IMR-90 (cell line): Measurements from ENCODE around the gene SIKE1. TPM values are rescaled to one million over a fixed set of nuclear protein-coding genes. Genes with fewer than 3 reads are reported as not detected.
A peak's percentile ranks its signal among the peaks of the same experiment; 100 is the strongest.

Experiments used
- ATAC-seq: fragments of 200-7000 bp; cut with Tn5 transposase; 2 replicates; pipeline ENCODE4 v1.9.1; 2020; ENCODE audit warnings: low read depth, mild to moderate bottlenecking, moderate library complexity
- Bru-seq: library from RNA; stranded (reverse); fragments of 400-500 nt; gene quantifications from one replicate; lab custom pipeline; 2021; lab: Mats Ljungman, UMichigan
- BruChase-seq, 2 experiments: library from RNA; stranded (reverse); fragments of 400-500 nt; gene quantifications; one replicate each; lab custom pipeline; 2021; lab: Mats Ljungman, UMichigan
- BruUV-seq: library from RNA; stranded (reverse); fragments of 400-500 nt; replicated peaks from 2 replicates; lab custom pipeline; 2021; lab: Mats Ljungman, UMichigan
- CTCF ChIA-PET: fragments of 300-600 bp; formaldehyde crosslinking; extraction: SDS; loops from one replicate; lab custom pipeline; 2021; ENCODE audit warnings: antibody characterized with exemption; lab: Yijun Ruan, JAX
- POLR2A ChIA-PET: fragments of 300-600 bp; sonication (Branson Sonifier 250); formaldehyde crosslinking; loops from one replicate; lab custom pipeline; 2022; ENCODE audit warnings: antibody characterized with exemption; ENCODE audit not compliant: unreplicated experiment; lab: Charles Lee
- DNase-seq: peaks from one replicate; pipeline ENCODE4 v3.0.0; 2013
- H2AFZ ChIP-seq: replicated peaks from 2 replicates; pipeline ENCODE3; 2013; ENCODE audit warnings: low read length, mild to moderate bottlenecking; ENCODE audit not compliant: poor library complexity
- H2AK5ac ChIP-seq: 2 replicates; pipeline ENCODE4 v1.6.1; 2013; ENCODE audit warnings: low read depth, low read length, inconsistent platforms
- H2AK9ac ChIP-seq: replicated peaks from 2 replicates; pipeline ENCODE3; 2013; ENCODE audit warnings: mild to moderate bottlenecking, low read depth, low read length, moderate library complexity; ENCODE audit not compliant: poor library complexity
- H2BK120ac ChIP-seq: 2 replicates; pipeline ENCODE4 v1.6.1; 2013; ENCODE audit warnings: low read depth, low read length, inconsistent platforms
- H2BK15ac ChIP-seq: 3 replicates; pipeline ENCODE4 v1.6.1; 2013; ENCODE audit warnings: low read depth, low read length, inconsistent platforms
- H2BK20ac ChIP-seq: 2 replicates; pipeline ENCODE4 v1.6.1; 2013; ENCODE audit warnings: low read depth, mild to moderate bottlenecking, inconsistent platforms, low read length, moderate library complexity
- H2BK5ac ChIP-seq: 2 replicates; pipeline ENCODE4 v1.6.1; 2013; ENCODE audit warnings: mild to moderate bottlenecking, low read depth, low read length, inconsistent platforms; ENCODE audit not compliant: poor library complexity, severe bottlenecking
- H3K14ac ChIP-seq: replicated peaks from 2 replicates; pipeline ENCODE4 v1.6.1; 2013; ENCODE audit warnings: low read depth, low read length, inconsistent platforms
- H3K18ac ChIP-seq: 2 replicates; pipeline ENCODE4 v1.6.1; 2013; ENCODE audit warnings: low read depth, low read length, control low read depth
- H3K23ac ChIP-seq: 2 replicates; pipeline ENCODE4 v1.6.1; 2013; ENCODE audit warnings: low read depth, low read length, inconsistent platforms
- H3K27ac ChIP-seq: 2 replicates; pipeline ENCODE4 v1.5.1; 2013; ENCODE audit warnings: mild to moderate bottlenecking, control low read depth, low read length; ENCODE audit not compliant: insufficient read depth
- H3K27me3 ChIP-seq: 2 replicates; pipeline ENCODE4 v1.6.1; 2013; ENCODE audit warnings: low read length; ENCODE audit not compliant: control insufficient read depth, insufficient read depth
- H3K36me3 ChIP-seq: 2 replicates; pipeline ENCODE4 v1.6.1; 2013; ENCODE audit warnings: low read length, mixed read lengths; ENCODE audit not compliant: control insufficient read depth, insufficient read depth
- H3K4ac ChIP-seq: 2 replicates; pipeline ENCODE4 v1.6.1; 2013; ENCODE audit warnings: low read depth, low read length, inconsistent platforms
- H3K4me1 ChIP-seq: 2 replicates; pipeline ENCODE4 v1.6.1; 2013; ENCODE audit warnings: low read length, mixed read lengths; ENCODE audit not compliant: control insufficient read depth, insufficient read depth
- H3K4me2 ChIP-seq: 2 replicates; pipeline ENCODE4 v1.6.1; 2013; ENCODE audit warnings: low read depth, mild to moderate bottlenecking, control low read depth, low read length, moderate library complexity
- H3K4me3 ChIP-seq: 2 replicates; pipeline ENCODE4 v1.5.1; 2013; ENCODE audit warnings: low read depth, mild to moderate bottlenecking, control low read depth, low read length, moderate library complexity; ENCODE audit not compliant: insufficient read depth
- H3K56ac ChIP-seq: 2 replicates; pipeline ENCODE4 v1.6.1; 2013; ENCODE audit warnings: low read length, inconsistent platforms; ENCODE audit not compliant: insufficient read depth; ENCODE audit errors: extremely low read depth
- H3K79me1 ChIP-seq, 2 experiments: 2 replicates each; pipeline ENCODE4 v1.6.1; 2013; ENCODE audit warnings: low read length in 2 of 2, inconsistent platforms in 1 of 2, low read depth in 1 of 2
- H3K9ac ChIP-seq: 2 replicates; pipeline ENCODE4 v1.6.1; 2013; ENCODE audit warnings: low read depth, low read length, control low read depth
- H3K9me1 ChIP-seq: 2 replicates; pipeline ENCODE4 v1.6.1; 2013; ENCODE audit warnings: low read length, inconsistent platforms; ENCODE audit not compliant: insufficient read depth
- H3K9me3 ChIP-seq: 2 replicates; pipeline ENCODE4 v1.6.1; 2013; ENCODE audit warnings: low read length; ENCODE audit not compliant: control insufficient read depth, insufficient read depth
- H4K20me1 ChIP-seq: 2 replicates; pipeline ENCODE4 v1.6.1; 2013; ENCODE audit warnings: low read length, inconsistent platforms; ENCODE audit not compliant: insufficient read depth
- H4K5ac ChIP-seq: 2 replicates; pipeline ENCODE4 v1.6.1; 2013; ENCODE audit warnings: mild to moderate bottlenecking, low read depth, low read length, control low read depth
- H4K8ac ChIP-seq, 2 experiments: 2 replicates each; pipeline ENCODE4 v1.6.1; 2013; ENCODE audit warnings: low read depth in 2 of 2, low read length in 2 of 2, control low read depth in 1 of 2, inconsistent platforms in 1 of 2
- H4K91ac ChIP-seq: 2 replicates; pipeline ENCODE4 v1.6.1; 2013; ENCODE audit warnings: low read depth, low read length, inconsistent platforms; ENCODE audit not compliant: insufficient read depth
- BHLHE40 ChIP-seq: fragments of 150-350 bp; IDR thresholded peaks from 2 replicates; pipeline ENCODE4 v1.6.1; 2016; ENCODE audit warnings: mild to moderate bottlenecking, low read depth, low read length
- CEBPB ChIP-seq: IDR thresholded peaks from 2 replicates; pipeline ENCODE4 v1.6.1; 2012; ENCODE audit warnings: low read depth, low read length, improper control_type of control experiment
- CHD1 ChIP-seq: IDR thresholded peaks from 2 replicates; pipeline ENCODE4 v1.6.1; 2012; ENCODE audit warnings: low read depth, low read length, improper control_type of control experiment
- ELK1 ChIP-seq: fragments of 150-350 bp; IDR thresholded peaks from 2 replicates; pipeline ENCODE4 v1.6.1; 2016; ENCODE audit warnings: low read depth, mild to moderate bottlenecking, low read length, moderate library complexity, borderline replicate concordance
- FOS ChIP-seq: fragments of 150-350 bp; IDR thresholded peaks from 2 replicates; pipeline ENCODE4 v1.6.1; 2016; ENCODE audit warnings: low read depth, low read length
- MAFK ChIP-seq: IDR thresholded peaks from 2 replicates; pipeline ENCODE4 v1.6.1; 2012; ENCODE audit warnings: low read depth, low read length, improper control_type of control experiment
- MAZ ChIP-seq: IDR thresholded peaks from 2 replicates; pipeline ENCODE4 v1.6.1; 2012; ENCODE audit warnings: low read depth, mild to moderate bottlenecking, low read length, improper control_type of control experiment, moderate library complexity, borderline replicate concordance
- MXI1 ChIP-seq: IDR thresholded peaks from 2 replicates; pipeline ENCODE4 v1.6.1; 2012; ENCODE audit warnings: low read depth, mild to moderate bottlenecking, low read length, moderate library complexity, borderline replicate concordance
- NFE2L2 ChIP-seq: fragments of 150-350 bp; IDR thresholded peaks from 2 replicates; pipeline ENCODE4 v1.6.1; 2016; ENCODE audit warnings: low read depth, mild to moderate bottlenecking, low read length
- POLR2A ChIP-seq: IDR thresholded peaks from 2 replicates; pipeline ENCODE4 v1.6.1; 2012; ENCODE audit warnings: mild to moderate bottlenecking, low read depth, low read length
- RAD21 ChIP-seq: IDR thresholded peaks from 2 replicates; pipeline ENCODE4 v1.6.1; 2012; ENCODE audit warnings: low read length, improper control_type of control experiment
- RCOR1 ChIP-seq: IDR thresholded peaks from 2 replicates; pipeline ENCODE4 v1.6.1; 2012; ENCODE audit warnings: mild to moderate bottlenecking, low read length, improper control_type of control experiment; ENCODE audit not compliant: insufficient replicate concordance
- RFX5 ChIP-seq: IDR thresholded peaks from 2 replicates; pipeline ENCODE4 v1.8.0; 2012; ENCODE audit warnings: low read depth, mild to moderate bottlenecking, low read length, moderate library complexity
- SMC3 ChIP-seq: fragments of 150-350 bp; IDR thresholded peaks from 2 replicates; pipeline ENCODE4 v1.6.1; 2016; ENCODE audit warnings: low read depth, mild to moderate bottlenecking, antibody characterized with exemption, low read length, moderate library complexity
- WGBS, 2 experiments: methylation state at CpG; one replicate each; pipeline versions ENCODE4 v1.1.5 to v1.1.7; 2013; ENCODE audit warnings: missing lambda C conversion rate in 2 of 2; ENCODE audit not compliant: insufficient read length in 1 of 2; ENCODE audit errors: extremely low coverage in 2 of 2; 5-methylcytosine and 5-hydroxymethylcytosine counted together
- dilution Hi-C: fragments of 300-500 bp; cut with HindIII; formaldehyde crosslinking; loops from one replicate; pipeline ENCODE4 v1.14.3; 2018; ENCODE audit warnings: low sequenced_read_pairs; ENCODE audit not compliant: unreplicated experiment
- in situ Hi-C: fragments of 300-500 bp; cut with MboI; formaldehyde crosslinking; loops from 3 replicates; pipeline ENCODE4 v1.14.3; 2019; ENCODE audit warnings: low sequenced_read_pairs, inconsistent platforms, mixed read lengths
- intact Hi-C: fragments of 100-400 bp; cut with micrococcal nuclease; formaldehyde crosslinking; loops from 2 replicates; pipeline ENCODE4 v1.10.0; 2022
- long read RNA-seq: library from polyadenylated mRNA; unstranded; transcript quantifications from one replicate; pipeline ENCODE4 v2.0.0, GENCODE V29; 2021; ENCODE audit not compliant: unreplicated experiment
- polyA plus RNA-seq, 3 experiments: library from polyadenylated mRNA; depleted of rRNA; stranded (reverse); fragments of >200 nt; gene quantifications; 2 replicates each; pipeline ENCODE4 v1.2.3, GENCODE V29; 2012; ENCODE audit warnings: low replicate concordance in 1 of 3
- total RNA-seq: library from RNA; depleted of rRNA; stranded (reverse); fragments of >200 nt; gene quantifications from 2 replicates; pipeline ENCODE4 v1.2.3, GENCODE V29; 2012; rRNA removed

Gene SIKE1
- 49.1 and 59.4 TPM in 2 replicates for total RNA-seq
- 20.9 and 24.2 TPM in 2 replicates for polyA plus RNA-seq (2012; rRNA removed)
- 14.9 and 22.9 TPM in 2 replicates for polyA plus RNA-seq (2012; cell fraction: cytosol; rRNA removed)
- 12.2 and 18.2 TPM in 2 replicates for polyA plus RNA-seq (2012; cell fraction: nucleus; rRNA removed; ENCODE audit: low replicate concordance)
- Bru-seq, nascent RNA = percentile 75 among the genes with signal in this experiment
- percentile 94 among the genes with signal in this experiment for BruChase-seq, experiment 1, labeled RNA remaining after a 6-hour chase
- percentile 95 among the genes with signal in this experiment for BruChase-seq, experiment 2, labeled RNA remaining after a 2-hour chase
- long read RNA-seq, transcript SIKE1-201 (5 exons, 2,190 nt) = major isoform, 9 of 20 reads
- long read RNA-seq, partial matches to known transcripts = 0 of 20 reads
- long read RNA-seq, other reads (novel, unspliced or antisense) = 9 of 20 reads

- in situ Hi-C loops = no loop called here
- Histone ChIP-seq H2AK5ac (no peak within 1 kb of the TSS), H3K9me3 (no peaks in the 10 kb centered on the region), H4K5ac (peak within 1 kb of the TSS; percentile 100), H3K4me3 (peak within 1 kb of the TSS; percentile 72), H3K4ac (peak within 1 kb of the TSS; percentile 97), H3K18ac (peak within 1 kb of the TSS; percentile 86), H4K20me1 (no peaks in the 10 kb centered on the region), H3K9ac (peak within 1 kb of the TSS; percentile 93), H4K91ac (peak within 1 kb of the TSS; percentile 96), H3K4me1 (no peaks in the 10 kb centered on the region), H3K27ac (peak within 1 kb of the TSS; percentile 93), H4K8ac (peak within 1 kb of the TSS; percentile 91 to 99), H3K79me1 (peaks cover 5 to 19% of the 10 kb centered on the region in 2 experiments; a peak in 3 of 4 replicates), H2AFZ (peak within 1 kb of the TSS; percentile 97), H3K14ac (peak within 1 kb of the TSS; percentile 93), H3K4me2 (peak within 1 kb of the TSS; percentile 97), H2BK15ac (peak within 1 kb of the TSS; percentile 72; the same call in 1 of the 3 replicates), H2BK120ac (peak within 1 kb of the TSS; percentile 90), H3K23ac (peak within 1 kb of the TSS; percentile 89; the same call in 1 of the 2 replicates), H3K56ac (peak within 1 kb of the TSS; percentile 56), H2BK5ac (peak within 1 kb of the TSS; percentile 85), H3K27me3 (no peaks in the 10 kb centered on the region), H2BK20ac (0 out of 2 replicates have a peak within 1 kb of the TSS, but pooled peaks have one; percentile 73), H3K9me1 (no peaks in the 10 kb centered on the region), H3K36me3 (peaks cover 4% of the 10 kb centered on the region), H2AK9ac (peak within 1 kb of the TSS; percentile 80)
- ChIA-PET CTCF (no interaction called here), POLR2A (no interaction called here)
- dilution Hi-C loops = no loop called here
- whole genome bisulfite sequencing, 2 experiments = 0% methylated on average over 8 of the region's 53 CpGs; no CpG with 5 or more reads in 1 of the 2 experiments
- ATAC-seq (peak; percentile 99), DNase-seq (peak; percentile 94)
- no TSS peak for BruUV-seq
- intact Hi-C loops = loop anchor here (2.0 kb wide), 1 partner anchor 22 kb away; no protein-coding TSS in a partner anchor
- TF ChIP-seq POLR2A (peak; percentile 87), MXI1 (0 out of 2 replicates have a peak, but pooled peaks have one; percentile 60), BHLHE40 (peak; percentile 94), RFX5 (no peak), MAZ (peak; percentile 54; the same call in 1 of the 2 replicates), CHD1 (no peak), NFE2L2 (no peak), RAD21 (0 out of 2 replicates have a peak, but pooled peaks have one; percentile 13), ELK1 (no peak), MAFK (0 out of 2 replicates have a peak, but pooled peaks have one; percentile 8), SMC3 (no peak), CEBPB (0 out of 2 replicates have a peak, but pooled peaks have one; percentile 12), FOS (no peak), RCOR1 (no peak)
Observed at GRCh38 chr1:114780344-114781226, at the start of gene SIKE1. TSS of gene SIKE1 (minus strand) at chr1:114780685. CDS start at chr1:114780607, 78 bp downstream.
